ENCODE results near the gene TACC2.

Gene TACC2

GRCh38 chr10:122243550-122243949, 254.6 kb downstream of the TACC2 start:
- DNase-seq (ENCODE audit: extremely low read depth, insufficient read length), result no peak
- no peak overlapping the region for H3K4me3 ChIP-seq (replicated peaks; ENCODE audit: low read depth, low read length)
- TF ChIP-seq, protein P1, sequence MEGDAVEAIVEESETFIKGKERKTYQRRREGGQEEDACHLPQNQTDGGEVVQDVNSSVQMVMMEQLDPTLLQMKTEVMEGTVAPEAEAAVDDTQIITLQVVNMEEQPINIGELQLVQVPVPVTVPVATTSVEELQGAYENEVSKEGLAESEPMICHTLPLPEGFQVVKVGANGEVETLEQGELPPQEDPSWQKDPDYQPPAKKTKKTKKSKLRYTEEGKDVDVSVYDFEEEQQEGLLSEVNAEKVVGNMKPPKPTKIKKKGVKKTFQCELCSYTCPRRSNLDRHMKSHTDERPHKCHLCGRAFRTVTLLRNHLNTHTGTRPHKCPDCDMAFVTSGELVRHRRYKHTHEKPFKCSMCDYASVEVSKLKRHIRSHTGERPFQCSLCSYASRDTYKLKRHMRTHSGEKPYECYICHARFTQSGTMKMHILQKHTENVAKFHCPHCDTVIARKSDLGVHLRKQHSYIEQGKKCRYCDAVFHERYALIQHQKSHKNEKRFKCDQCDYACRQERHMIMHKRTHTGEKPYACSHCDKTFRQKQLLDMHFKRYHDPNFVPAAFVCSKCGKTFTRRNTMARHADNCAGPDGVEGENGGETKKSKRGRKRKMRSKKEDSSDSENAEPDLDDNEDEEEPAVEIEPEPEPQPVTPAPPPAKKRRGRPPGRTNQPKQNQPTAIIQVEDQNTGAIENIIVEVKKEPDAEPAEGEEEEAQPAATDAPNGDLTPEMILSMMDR (IDR thresholded peaks at IDR 0.05; ENCODE audit: insufficient read depth, low read length, poor library complexity, severe bottlenecking), result no peak
- H3K36me3 ChIP-seq (ENCODE audit: control insufficient read depth, insufficient read depth, low read length), result no peaks in the 10 kb centered on the region
- H3K27me3 ChIP-seq (replicated peaks; ENCODE audit: control insufficient read depth, insufficient read depth, low read length), result no peaks in the 10 kb centered on the region; the same call in 1 of the 2 replicates

DNA sequence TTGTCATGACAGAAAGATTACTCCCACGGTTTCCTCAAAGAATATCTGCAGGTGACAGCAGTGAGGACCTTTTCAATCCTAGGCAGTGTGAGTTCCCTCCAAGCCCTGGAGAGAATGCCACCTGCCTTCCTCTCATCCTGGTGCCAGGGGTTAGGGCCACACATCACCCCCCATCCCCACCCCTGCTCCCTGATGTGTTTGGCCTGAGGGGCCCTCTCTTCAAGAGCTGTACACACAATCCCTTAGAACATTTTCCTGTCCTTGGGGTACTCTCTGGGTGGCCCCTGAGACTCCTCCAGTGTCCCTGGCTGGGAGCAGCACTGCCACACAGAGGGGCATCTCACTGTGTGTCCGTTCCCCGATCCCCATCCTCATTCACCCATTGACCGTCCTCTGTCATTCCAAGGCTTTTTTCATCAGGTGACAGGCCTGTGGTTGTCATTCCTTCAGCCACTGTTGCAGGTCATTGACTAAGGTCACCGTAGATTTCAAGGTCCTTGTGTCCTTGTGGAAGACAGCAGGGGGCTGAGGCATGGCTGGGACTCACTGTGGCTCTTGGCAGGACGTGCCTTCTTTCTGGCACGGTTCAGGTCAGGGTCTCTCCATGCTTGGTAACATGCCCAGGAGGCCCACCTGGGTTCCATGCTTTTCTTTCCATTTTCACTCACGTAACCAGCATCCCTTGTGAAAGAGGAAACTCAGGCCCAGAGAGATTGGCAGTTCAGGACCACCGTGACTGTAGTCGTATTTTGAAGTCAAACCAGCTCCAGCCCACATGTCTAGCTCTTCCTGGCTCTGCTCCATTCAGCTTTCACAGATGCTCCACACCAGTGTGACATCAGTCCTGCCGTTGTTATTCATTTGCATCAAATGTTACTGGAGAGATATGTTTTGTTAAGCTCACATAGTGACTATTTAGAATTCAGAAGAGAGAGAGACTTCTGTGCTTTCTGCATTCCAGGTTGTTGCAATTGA, 255.3 kb downstream of the TACC2 start:
- Histone ChIP-seq H3K36me3 (ENCODE audit: control insufficient read depth, insufficient read depth, low read length) (no peaks in the 10 kb centered on the region), H3K4me3 (replicated peaks; ENCODE audit: low read depth, low read length) (no peak overlapping the region), H3K27me3 (replicated peaks; ENCODE audit: control insufficient read depth, insufficient read depth, low read length) (no peaks in the 10 kb centered on the region; the same call in 1 of the 2 replicates)
- TF ChIP-seq, protein P1 (IDR thresholded peaks at IDR 0.05; ENCODE audit: insufficient read depth, low read length, poor library complexity, severe bottlenecking), result no peak
- no peak for DNase-seq (ENCODE audit: extremely low read depth, insufficient read length)

DNA sequence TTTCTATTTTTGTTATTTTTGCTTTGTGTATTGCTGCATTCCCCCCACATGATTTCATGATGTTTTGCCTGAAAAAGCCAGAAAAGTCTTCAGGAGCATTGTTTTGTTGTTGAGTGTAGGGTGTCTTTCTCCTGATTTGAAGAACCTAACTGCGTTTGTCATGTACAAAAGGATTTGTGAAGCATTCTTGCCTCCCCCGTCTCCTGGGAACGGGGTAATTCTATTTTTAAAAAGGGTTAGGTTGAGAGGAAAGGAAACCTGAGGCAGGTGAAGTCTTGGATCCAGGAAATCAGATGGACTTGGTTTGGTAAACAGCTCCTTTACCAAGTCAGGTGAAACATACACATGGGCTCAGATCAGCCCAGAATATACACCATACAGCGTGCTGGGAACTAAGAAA, 256.2 kb downstream of the TACC2 start:
- TF ChIP-seq, protein P1 (IDR thresholded peaks at IDR 0.05; ENCODE audit: insufficient read depth, low read length, poor library complexity, severe bottlenecking), result no peak
- no peaks in the 10 kb centered on the region; the same call in 1 of the 2 replicates for H3K27me3 ChIP-seq (replicated peaks; ENCODE audit: control insufficient read depth, insufficient read depth, low read length)
- H3K36me3 ChIP-seq (ENCODE audit: control insufficient read depth, insufficient read depth, low read length), result no peaks in the 10 kb centered on the region
- H3K4me3 ChIP-seq (replicated peaks; ENCODE audit: low read depth, low read length), result no peak overlapping the region
- no peak for DNase-seq (ENCODE audit: extremely low read depth, insufficient read length)

GRCh38 chr10:122245897-122246296, 256.9 kb downstream of the TACC2 start:
- DNase-seq (ENCODE audit: extremely low read depth, insufficient read length), result no peak
- H3K4me3 ChIP-seq (replicated peaks; ENCODE audit: low read depth, low read length), result no peak overlapping the region
- TF ChIP-seq, protein P1 (IDR thresholded peaks at IDR 0.05; ENCODE audit: insufficient read depth, low read length, poor library complexity, severe bottlenecking), result no peak
- no peaks in the 10 kb centered on the region for H3K36me3 ChIP-seq (ENCODE audit: control insufficient read depth, insufficient read depth, low read length)
- H3K27me3 ChIP-seq (replicated peaks; ENCODE audit: control insufficient read depth, insufficient read depth, low read length), result no peaks in the 10 kb centered on the region; the same call in 1 of the 2 replicates

DNA sequence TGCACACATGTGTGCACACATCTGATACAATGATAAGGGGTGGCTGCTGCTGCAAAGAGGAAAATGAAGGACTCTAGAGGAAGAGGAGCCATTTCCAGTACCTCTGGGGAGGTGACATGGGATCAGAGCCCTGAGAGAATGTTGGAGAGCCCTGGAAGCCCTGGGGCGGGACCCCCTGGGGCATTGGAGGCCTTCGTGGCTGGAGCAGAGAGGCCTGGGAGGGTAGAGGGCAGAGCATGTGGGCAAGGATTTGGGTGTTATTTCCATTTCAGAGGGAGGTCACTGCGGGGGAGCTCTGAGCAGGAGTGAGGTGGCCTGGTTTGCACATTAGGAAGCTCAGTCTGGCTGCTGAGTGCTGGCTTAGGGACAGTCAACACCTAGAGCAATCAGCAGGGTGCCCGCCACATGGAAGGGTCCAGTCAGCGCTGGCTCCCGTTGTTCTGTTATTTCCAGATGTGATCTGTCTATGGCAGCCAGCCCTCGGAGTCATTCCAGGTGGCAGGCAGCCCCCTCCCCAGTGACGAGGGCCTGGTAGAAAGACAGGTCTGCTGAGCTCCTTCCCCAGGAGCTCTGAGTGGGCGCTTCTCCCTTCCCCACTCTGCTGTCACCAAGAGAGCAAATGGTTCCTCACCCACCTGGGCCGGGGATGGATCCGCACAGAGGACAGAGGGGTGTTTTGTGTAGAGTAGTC, 258.0 kb downstream of the TACC2 start:
- H3K27me3 ChIP-seq (replicated peaks; ENCODE audit: control insufficient read depth, insufficient read depth, low read length), result no peaks in the 10 kb centered on the region; the same call in 1 of the 2 replicates
- H3K4me3 ChIP-seq (replicated peaks; ENCODE audit: low read depth, low read length), result no peak overlapping the region
- TF ChIP-seq, protein P1 (IDR thresholded peaks at IDR 0.05; ENCODE audit: insufficient read depth, low read length, poor library complexity, severe bottlenecking), result no peak
- no peak for DNase-seq (ENCODE audit: extremely low read depth, insufficient read length)
- H3K36me3 ChIP-seq (ENCODE audit: control insufficient read depth, insufficient read depth, low read length), result no peaks in the 10 kb centered on the region
